OCI-LY1 (cell line): ENCODE data around the gene ENDOV.

Experiments
- H2AFZ ChIP-seq: fragments of 200-600 bp; sonication (generic), shearing (Covaris generic); 2 replicates; pipeline ENCODE4 v1.6.0; 2014; ENCODE audit warnings: antibody characterized with exemption, mild to moderate bottlenecking, low read length
- H3F3A ChIP-seq: fragments of 200-600 bp; sonication (generic), shearing (Covaris generic); 2 replicates; pipeline ENCODE4 v1.6.0; 2014; ENCODE audit warnings: mild to moderate bottlenecking, antibody characterized with exemption, low read length, moderate library complexity; ENCODE audit not compliant: insufficient read depth
- H3K27ac ChIP-seq: fragments of 200-600 bp; sonication (generic); 2 replicates; pipeline ENCODE4 v1.5.1; 2014; ENCODE audit warnings: low read length, mixed run types, mild to moderate bottlenecking, low read depth; ENCODE audit not compliant: poor library complexity, severe bottlenecking
- H3K27me3 ChIP-seq: fragments of 200-600 bp; sonication (generic); 2 replicates; pipeline ENCODE4 v1.6.0; 2014; ENCODE audit warnings: antibody characterized with exemption, mild to moderate bottlenecking, low read length, moderate library complexity; ENCODE audit not compliant: insufficient read depth
- H3K36me3 ChIP-seq: fragments of 200-600 bp; sonication (generic); 2 replicates; pipeline ENCODE4 v1.6.1; 2014; ENCODE audit warnings: mild to moderate bottlenecking, antibody characterized with exemption, low read length, moderate library complexity, mixed read lengths; ENCODE audit not compliant: insufficient read depth
- H3K4me1 ChIP-seq: fragments of 200-600 bp; sonication (generic); 2 replicates; pipeline ENCODE4 v1.5.1; 2014; ENCODE audit warnings: mild to moderate bottlenecking, low read length, moderate library complexity; ENCODE audit not compliant: insufficient read depth, severe bottlenecking
- H3K4me2 ChIP-seq: fragments of 200-600 bp; sonication (generic), shearing (Covaris generic); 2 replicates; pipeline ENCODE4 v1.6.1; 2014; ENCODE audit warnings: low read length
- H3K4me3 ChIP-seq: fragments of 200-600 bp; sonication (generic); 2 replicates; pipeline ENCODE4 v1.5.1; 2014; ENCODE audit warnings: low read length, low read depth, mild to moderate bottlenecking, mixed read lengths; ENCODE audit not compliant: poor library complexity, severe bottlenecking
- H3K79me2 ChIP-seq: fragments of 200-600 bp; shearing (Covaris generic); 2 replicates; pipeline ENCODE4 v1.6.1; 2016; ENCODE audit warnings: mixed run types, low read length, mixed read lengths; ENCODE audit not compliant: insufficient read depth
- H3K9ac ChIP-seq: fragments of 200-600 bp; sonication (generic), shearing (Covaris generic); 2 replicates; pipeline ENCODE4 v1.6.1; 2014; ENCODE audit warnings: mild to moderate bottlenecking, low read length, mixed read lengths
- H3K9me2 ChIP-seq: fragments of 200-600 bp; sonication (generic), shearing (Covaris generic); 2 replicates; pipeline ENCODE4 v1.6.1; 2014; ENCODE audit warnings: low read depth, mild to moderate bottlenecking, low read length, mixed read lengths
- H3K9me3 ChIP-seq: fragments of 200-600 bp; shearing (Covaris generic); 2 replicates; pipeline ENCODE4 v1.6.1; 2014; ENCODE audit warnings: low read length, mixed read lengths
- H4K20me1 ChIP-seq: fragments of 200-600 bp; sonication (generic), shearing (Covaris generic); 2 replicates; pipeline ENCODE4 v1.6.0; 2016; ENCODE audit warnings: mild to moderate bottlenecking, low read length; ENCODE audit not compliant: insufficient read depth
- EZH2 ChIP-seq: fragments of 200-600 bp; sonication (generic), shearing (Covaris generic); IDR thresholded peaks from 2 replicates; pipeline ENCODE4 v1.8.0; 2017; ENCODE audit warnings: borderline replicate concordance, mixed run types, mild to moderate bottlenecking, antibody characterized with exemption, low read length, moderate library complexity, mixed read lengths
- TF ChIP-seq, protein P1 (sequence below): fragments of 200-600 bp; sonication (generic), shearing (Covaris generic); IDR thresholded peaks from 2 replicates; pipeline ENCODE4 v1.5.1; 2017; ENCODE audit warnings: mild to moderate bottlenecking, antibody characterized with exemption, low read length, moderate library complexity, mixed read lengths

Gene ENDOV

DNA sequence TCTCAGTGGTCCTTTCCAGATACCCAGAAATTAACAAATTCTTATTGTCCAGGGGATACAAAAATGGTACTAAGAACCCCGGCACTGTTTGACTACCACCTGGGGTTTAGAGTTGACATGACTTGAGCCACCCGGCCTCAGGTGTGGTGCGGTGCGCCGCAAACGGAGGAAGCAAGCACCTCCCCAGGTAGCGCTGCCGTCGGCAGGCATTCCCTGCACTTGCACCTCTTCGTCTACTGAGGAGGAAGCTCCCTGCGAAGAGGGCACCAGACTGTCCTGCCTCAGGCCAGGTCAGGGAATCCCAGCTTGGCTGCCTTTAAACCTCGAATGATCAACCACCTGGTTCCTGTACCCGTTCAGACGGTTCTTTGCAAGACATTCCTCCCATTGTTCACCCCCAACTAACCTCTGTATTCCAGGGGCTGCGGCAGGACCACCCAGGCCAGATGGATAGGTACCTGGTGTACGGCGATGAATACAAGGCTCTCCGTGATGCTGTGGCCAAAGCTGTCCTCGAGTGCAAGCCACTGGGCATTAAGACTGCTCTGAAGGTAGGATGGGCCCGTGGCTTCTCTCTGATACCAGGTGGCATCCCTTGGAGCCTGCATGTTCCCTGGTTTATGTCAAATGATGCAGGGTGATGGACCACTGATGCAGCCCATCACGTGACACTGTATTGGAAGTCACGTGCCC, 40.8 kb upstream of the ENDOV start:
- TF ChIP-seq EZH2 = no peak
- TF ChIP-seq, protein P1, sequence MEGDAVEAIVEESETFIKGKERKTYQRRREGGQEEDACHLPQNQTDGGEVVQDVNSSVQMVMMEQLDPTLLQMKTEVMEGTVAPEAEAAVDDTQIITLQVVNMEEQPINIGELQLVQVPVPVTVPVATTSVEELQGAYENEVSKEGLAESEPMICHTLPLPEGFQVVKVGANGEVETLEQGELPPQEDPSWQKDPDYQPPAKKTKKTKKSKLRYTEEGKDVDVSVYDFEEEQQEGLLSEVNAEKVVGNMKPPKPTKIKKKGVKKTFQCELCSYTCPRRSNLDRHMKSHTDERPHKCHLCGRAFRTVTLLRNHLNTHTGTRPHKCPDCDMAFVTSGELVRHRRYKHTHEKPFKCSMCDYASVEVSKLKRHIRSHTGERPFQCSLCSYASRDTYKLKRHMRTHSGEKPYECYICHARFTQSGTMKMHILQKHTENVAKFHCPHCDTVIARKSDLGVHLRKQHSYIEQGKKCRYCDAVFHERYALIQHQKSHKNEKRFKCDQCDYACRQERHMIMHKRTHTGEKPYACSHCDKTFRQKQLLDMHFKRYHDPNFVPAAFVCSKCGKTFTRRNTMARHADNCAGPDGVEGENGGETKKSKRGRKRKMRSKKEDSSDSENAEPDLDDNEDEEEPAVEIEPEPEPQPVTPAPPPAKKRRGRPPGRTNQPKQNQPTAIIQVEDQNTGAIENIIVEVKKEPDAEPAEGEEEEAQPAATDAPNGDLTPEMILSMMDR = no peak
- Histone ChIP-seq H3K27ac (no peak overlapping the region), H3K4me2 (no peak overlapping the region), H4K20me1 (no peaks in the 10 kb centered on the region), H3K9ac (no peak overlapping the region), H3K9me3 (no peaks in the 10 kb centered on the region), H2AFZ (no peak overlapping the region), H3K4me1 (no peaks in the 10 kb centered on the region), H3F3A (no peaks in the 10 kb centered on the region), H3K4me3 (no peak overlapping the region), H3K79me2 (no peaks in the 10 kb centered on the region), H3K27me3 (no peaks in the 10 kb centered on the region), H3K36me3 (peaks cover 43% of the 10 kb centered on the region), H3K9me2 (no peaks in the 10 kb centered on the region)

DNA sequence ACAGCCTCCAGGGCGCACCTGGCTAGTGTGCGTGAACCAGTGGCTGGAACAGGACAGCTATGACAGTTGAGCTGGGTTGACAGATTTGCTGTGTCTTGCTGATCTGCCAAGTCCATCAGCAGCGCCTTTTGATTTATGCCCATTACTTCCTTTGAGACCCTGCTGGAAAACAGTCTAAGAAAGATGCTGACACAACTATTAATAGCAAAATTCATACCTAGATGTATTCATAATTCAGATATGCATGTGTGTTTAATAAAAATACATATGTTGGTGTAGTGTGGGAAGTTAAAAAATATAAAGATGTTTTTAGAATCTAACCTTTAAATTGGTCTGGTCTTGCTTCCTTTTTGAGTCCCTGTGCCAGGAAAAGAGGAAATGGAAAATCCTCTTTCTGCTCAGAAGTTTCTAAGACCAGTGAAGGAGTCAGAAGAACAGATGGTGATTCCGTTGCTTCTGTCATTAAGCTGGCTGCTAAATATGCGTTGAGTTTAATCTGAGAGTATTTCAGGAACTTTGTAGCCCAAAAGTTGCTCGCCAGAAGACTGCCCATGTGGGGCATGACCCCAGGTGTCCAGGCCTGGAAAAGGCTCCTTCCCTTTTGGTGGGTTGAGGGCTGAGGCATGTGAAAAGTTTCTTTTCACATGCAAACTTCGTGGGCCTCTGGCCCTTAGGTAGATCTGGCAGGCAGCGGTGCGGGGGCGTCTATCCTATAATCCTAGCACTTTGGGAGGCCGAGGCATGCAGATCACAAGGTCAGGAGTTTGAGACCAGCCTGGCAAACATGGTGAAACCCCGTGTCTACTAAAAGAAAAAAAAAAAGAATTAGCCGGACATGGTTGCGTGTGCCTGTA, 40.0 kb upstream of the ENDOV start:
- no peaks in the 10 kb centered on the region for H3K79me2 ChIP-seq
- H3K36me3 ChIP-seq = peaks cover 36% of the 10 kb centered on the region
- no peaks in the 10 kb centered on the region for H3K9me2 ChIP-seq
- no peaks in the 10 kb centered on the region for H3F3A ChIP-seq
- H3K4me1 ChIP-seq = no peaks in the 10 kb centered on the region
- H2AFZ ChIP-seq = no peak overlapping the region
- H3K9ac ChIP-seq = no peak overlapping the region
- H3K4me2 ChIP-seq = no peak overlapping the region
- H3K9me3 ChIP-seq = no peaks in the 10 kb centered on the region
- TF ChIP-seq, protein P1 = no peak
- TF ChIP-seq EZH2 = no peak
- H4K20me1 ChIP-seq = no peaks in the 10 kb centered on the region
- H3K4me3 ChIP-seq = no peak overlapping the region
- H3K27me3 ChIP-seq = no peaks in the 10 kb centered on the region
- no peak overlapping the region for H3K27ac ChIP-seq

DNA sequence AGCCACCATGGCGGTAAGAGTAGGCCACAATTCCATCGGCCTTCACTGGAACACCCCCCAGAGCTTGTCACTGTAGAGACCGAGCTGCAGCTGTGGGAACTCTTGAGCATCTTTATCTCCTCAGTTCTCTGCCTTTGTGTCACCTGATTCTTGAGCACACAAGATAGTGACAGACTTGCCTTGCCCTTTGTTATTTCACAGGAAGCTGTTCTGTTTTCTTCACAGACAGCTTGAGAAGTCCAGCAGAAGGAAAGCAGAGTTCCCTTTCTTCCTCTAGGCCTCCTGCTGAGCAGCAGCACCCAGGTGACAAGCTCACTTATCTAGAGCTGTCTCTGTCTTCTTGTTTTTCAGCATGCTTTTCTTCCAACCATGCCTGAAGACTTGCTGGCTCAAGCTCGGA, 38.4 kb upstream of the ENDOV start:
- H2AFZ ChIP-seq = no peak overlapping the region
- no peaks in the 10 kb centered on the region for H3K27me3 ChIP-seq
- no peaks in the 10 kb centered on the region for H3F3A ChIP-seq
- H3K9me2 ChIP-seq = no peaks in the 10 kb centered on the region
- TF ChIP-seq, protein P1 = no peak
- no peak for TF ChIP-seq EZH2
- H3K27ac ChIP-seq = no peak overlapping the region
- H3K9ac ChIP-seq = no peak overlapping the region
- no peak overlapping the region for H3K4me3 ChIP-seq
- H4K20me1 ChIP-seq = no peaks in the 10 kb centered on the region
- H3K4me1 ChIP-seq = no peaks in the 10 kb centered on the region
- H3K36me3 ChIP-seq = peaks cover 30% of the 10 kb centered on the region
- no peaks in the 10 kb centered on the region for H3K79me2 ChIP-seq
- H3K9me3 ChIP-seq = no peaks in the 10 kb centered on the region
- H3K4me2 ChIP-seq = no peak overlapping the region
